DOHH2 (cell line): Measurements from ENCODE around the gene GPR55.

Experiments used
- EZH2phosphoT487 ChIP-seq: fragments of 200-600 bp; sonication (generic); IDR thresholded peaks from 2 replicates; pipeline ENCODE4 v1.6.1; 2017; ENCODE audit warnings: borderline replicate concordance, mild to moderate bottlenecking, antibody characterized with exemption, low read length, moderate library complexity, mixed read lengths
- TF ChIP-seq, protein P1 (sequence below): fragments of 200-600 bp; sonication (generic); IDR thresholded peaks from one replicate; pipeline ENCODE4 v1.5.1; 2014; ENCODE audit warnings: antibody characterized with exemption, mild to moderate bottlenecking, low read depth, low read length; ENCODE audit not compliant: poor library complexity, severe bottlenecking

- TF ChIP-seq, protein P1, sequence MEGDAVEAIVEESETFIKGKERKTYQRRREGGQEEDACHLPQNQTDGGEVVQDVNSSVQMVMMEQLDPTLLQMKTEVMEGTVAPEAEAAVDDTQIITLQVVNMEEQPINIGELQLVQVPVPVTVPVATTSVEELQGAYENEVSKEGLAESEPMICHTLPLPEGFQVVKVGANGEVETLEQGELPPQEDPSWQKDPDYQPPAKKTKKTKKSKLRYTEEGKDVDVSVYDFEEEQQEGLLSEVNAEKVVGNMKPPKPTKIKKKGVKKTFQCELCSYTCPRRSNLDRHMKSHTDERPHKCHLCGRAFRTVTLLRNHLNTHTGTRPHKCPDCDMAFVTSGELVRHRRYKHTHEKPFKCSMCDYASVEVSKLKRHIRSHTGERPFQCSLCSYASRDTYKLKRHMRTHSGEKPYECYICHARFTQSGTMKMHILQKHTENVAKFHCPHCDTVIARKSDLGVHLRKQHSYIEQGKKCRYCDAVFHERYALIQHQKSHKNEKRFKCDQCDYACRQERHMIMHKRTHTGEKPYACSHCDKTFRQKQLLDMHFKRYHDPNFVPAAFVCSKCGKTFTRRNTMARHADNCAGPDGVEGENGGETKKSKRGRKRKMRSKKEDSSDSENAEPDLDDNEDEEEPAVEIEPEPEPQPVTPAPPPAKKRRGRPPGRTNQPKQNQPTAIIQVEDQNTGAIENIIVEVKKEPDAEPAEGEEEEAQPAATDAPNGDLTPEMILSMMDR = no peak
- TF ChIP-seq EZH2phosphoT487 = no peak
Measured at GRCh38 chr2:230868161-230868946, 56.7 kb downstream of the GPR55 start.
